Common myeloid progenitor, CD34-positive (primary cell): ENCODE data around the gene IFNAR1.
A peak's percentile ranks its signal among the peaks of the same experiment; 100 is the strongest.

Experiments
- CTCF ChIA-PET: fragments of 350-600 bp; sonication (Branson Sonifier 250); formaldehyde crosslinking; loops from one replicate; lab custom pipeline; 2021; ENCODE audit warnings: antibody characterized with exemption; lab: Charles Lee
- POLR2A ChIA-PET: fragments of 350-600 bp; sonication (Branson Sonifier 250); formaldehyde crosslinking; loops from one replicate; lab custom pipeline; 2021; ENCODE audit warnings: antibody characterized with exemption; lab: Charles Lee
- DNase-seq, 3 donors: peaks; one replicate each; pipeline versions ENCODE4 v3.0.0 to v3.0.0-alpha.2; 2013
- H3K27ac ChIP-seq, 2 experiments: 1 replicate in 1 of 2; 2 replicates in 1 of 2; pipeline ENCODE4 v1.7.0; 2013; ENCODE audit warnings: inconsistent platforms in 2 of 2, low read length in 2 of 2, mild to moderate bottlenecking in 2 of 2, low read depth in 1 of 2, moderate library complexity in 1 of 2; ENCODE audit not compliant: severe bottlenecking in 2 of 2, insufficient read depth in 1 of 2, poor library complexity in 1 of 2
- H3K27me3 ChIP-seq, 5 experiments: replicated peaks in 2 of 5; 1 replicate in 3 of 5; 2 replicates in 2 of 5; pipeline versions ENCODE4 v1.6.1 to v1.7.0; 2013; ENCODE audit warnings: low read length in 4 of 5, mild to moderate bottlenecking in 2 of 5, moderate library complexity in 2 of 5, inconsistent platforms in 1 of 5; ENCODE audit not compliant: insufficient read depth in 5 of 5, control insufficient read depth in 4 of 5
- H3K36me3 ChIP-seq, 4 experiments: 1 replicate in 2 of 4; 2 replicates in 2 of 4; pipeline versions ENCODE4 v1.6.1 to v1.7.0; 2013; ENCODE audit warnings: low read length in 3 of 4, control low read depth in 1 of 4, mild to moderate bottlenecking in 1 of 4; ENCODE audit not compliant: control insufficient read depth in 4 of 4, insufficient read depth in 4 of 4
- H3K4me1 ChIP-seq, 4 experiments: 1 replicate in 3 of 4; 2 replicates in 1 of 4; pipeline versions ENCODE4 v1.6.1 to v1.7.1; 2013; ENCODE audit warnings: low read length in 3 of 4, mild to moderate bottlenecking in 3 of 4, control low read depth in 1 of 4, inconsistent platforms in 1 of 4, moderate library complexity in 1 of 4; ENCODE audit not compliant: control insufficient read depth in 4 of 4, insufficient read depth in 4 of 4; ENCODE audit errors: control extremely low read depth in 1 of 4
- H3K4me3 ChIP-seq, 7 experiments: 1 replicate in 4 of 7; 2 replicates in 3 of 7; pipeline versions ENCODE4 v1.5.1 to v1.7.0; 2013; ENCODE audit warnings: mild to moderate bottlenecking in 7 of 7, low read length in 6 of 7, moderate library complexity in 6 of 7, inconsistent platforms in 2 of 7, low read depth in 2 of 7, control low read depth in 1 of 7; ENCODE audit not compliant: insufficient read depth in 4 of 7, control insufficient read depth in 1 of 7; ENCODE audit errors: extremely low read depth in 1 of 7
- H3K9me3 ChIP-seq, 5 experiments: 1 replicate in 4 of 5; 2 replicates in 1 of 5; pipeline versions ENCODE4 v1.6.1 to v1.7.1; 2013; ENCODE audit warnings: low read length in 4 of 5, mild to moderate bottlenecking in 2 of 5, inconsistent platforms in 1 of 5, low read depth in 1 of 5, moderate library complexity in 1 of 5; ENCODE audit not compliant: control insufficient read depth in 4 of 5, insufficient read depth in 2 of 5; ENCODE audit errors: control extremely low read depth in 1 of 5
- WGBS: methylation state at CpG from one replicate; pipeline ENCODE4 v1.1.5; 2013; ENCODE audit not compliant: insufficient coverage; 5-methylcytosine and 5-hydroxymethylcytosine counted together

IFNAR1 gene

DNA sequence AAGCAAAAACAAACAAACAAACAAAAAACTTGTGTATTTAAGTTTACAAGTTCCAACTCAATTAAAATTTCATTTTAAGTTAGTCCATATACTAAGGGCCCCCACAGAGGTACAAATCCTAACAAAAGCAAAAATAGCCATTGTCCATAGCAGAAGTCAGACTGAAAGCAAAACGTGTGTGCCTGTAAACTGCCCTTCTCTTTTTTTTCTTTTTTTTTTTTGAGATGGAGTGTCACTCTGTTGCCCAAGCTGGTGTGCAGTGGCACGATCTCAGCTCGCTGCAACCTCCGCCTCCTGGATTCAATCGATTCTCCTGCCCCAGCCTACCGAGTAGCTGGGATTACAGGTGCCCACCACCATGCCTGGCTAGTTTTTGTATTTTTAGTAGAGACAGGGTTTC is 66.9 kb downstream of the IFNAR1 start:
- Histone ChIP-seq H3K4me1 (peaks cover 4 to 42% (median 7%) of the 10 kb centered on the region in 4 experiments), H3K4me3 (no peak overlapping the region), H3K36me3 (no peaks in the 10 kb centered on the region), H3K27me3 (no peaks in the 10 kb centered on the region), H3K9me3 (no peaks in the 10 kb centered on the region), H3K27ac (no peak overlapping the region)
- DNase-seq = no peak
- ChIA-PET POLR2A (no interaction called here), CTCF (interaction anchor here (0.6 to 1.6 kb wide), 3 partner anchors 31 to 47 kb away, joined by 3 read pairs; no protein-coding TSS in a partner anchor)
- WGBS = 93% methylated on average over 5 of the region's 6 CpGs

GRCh38 chr21:33392284-33392985 is 67.7 kb downstream of the IFNAR1 start:
- Histone ChIP-seq H3K27me3 (no peaks in the 10 kb centered on the region), H3K9me3 (no peaks in the 10 kb centered on the region), H3K4me1 (peaks cover 4 to 43% (median 7%) of the 10 kb centered on the region in 4 experiments), H3K4me3 (no peak overlapping the region), H3K36me3 (no peaks in the 10 kb centered on the region), H3K27ac (no peak overlapping the region)
- WGBS = 94% methylated on average over 8 of the region's 11 CpGs
- DNase-seq = no peak
- ChIA-PET CTCF (no interaction called here), POLR2A (no interaction called here)

DNA sequence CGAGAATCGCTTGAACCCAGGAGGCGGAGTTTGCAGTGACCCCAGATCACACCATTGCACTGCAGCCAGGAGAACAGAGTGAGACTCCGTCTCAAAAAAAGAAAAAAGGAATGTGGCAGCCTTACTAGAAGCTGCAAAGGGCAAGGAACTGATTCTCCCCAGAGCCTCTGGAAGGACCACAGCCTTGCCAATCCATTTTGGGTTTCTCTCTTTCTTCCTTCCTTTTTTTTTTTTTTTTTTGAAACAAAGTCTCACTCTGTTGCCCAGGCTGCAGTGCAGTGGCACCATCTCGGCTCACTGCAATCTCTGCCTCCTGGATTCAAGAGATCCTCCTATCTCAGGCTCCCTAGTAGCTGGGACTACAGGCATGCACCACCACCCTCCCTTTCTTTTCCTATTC is 68.6 kb downstream of the IFNAR1 start:
- CTCF ChIA-PET = interaction anchor here (0.7 to 3.3 kb wide), 2 partner anchors 8 to 79 kb away, joined by 3 to 12 read pairs; no protein-coding TSS in a partner anchor
- WGBS = 93% methylated on average over 4 of the region's 5 CpGs
- H3K27me3 ChIP-seq = no peaks in the 10 kb centered on the region
- H3K27ac ChIP-seq = no peak overlapping the region
- no peaks in the 10 kb centered on the region for H3K36me3 ChIP-seq
- H3K4me1 ChIP-seq = peaks cover 4 to 36% (median 6%) of the 10 kb centered on the region in 4 experiments
- DNase-seq = no peak
- H3K9me3 ChIP-seq = no peaks in the 10 kb centered on the region
- H3K4me3 ChIP-seq = no peak overlapping the region
- POLR2A ChIA-PET = no interaction called here

- Histone ChIP-seq H3K27ac (no peak overlapping the region), H3K36me3 (no peaks in the 10 kb centered on the region), H3K9me3 (no peaks in the 10 kb centered on the region), H3K27me3 (no peaks in the 10 kb centered on the region), H3K4me3 (no peak overlapping the region), H3K4me1 (peaks cover 4 to 33% (median 6%) of the 10 kb centered on the region in 4 experiments)
- WGBS = 82% methylated on average over 4 of the region's 8 CpGs
- POLR2A ChIA-PET = no interaction called here
- CTCF ChIA-PET = interaction anchor here (3.3 kb wide), 1 partner anchor 8 kb away, joined by 12 read pairs; no protein-coding TSS in a partner anchor
- DNase-seq = peak in 2 of 3 donors; percentile 53 to 65
Observed at GRCh38 chr21:33394260-33394659, 69.5 kb downstream of the IFNAR1 start.

DNA sequence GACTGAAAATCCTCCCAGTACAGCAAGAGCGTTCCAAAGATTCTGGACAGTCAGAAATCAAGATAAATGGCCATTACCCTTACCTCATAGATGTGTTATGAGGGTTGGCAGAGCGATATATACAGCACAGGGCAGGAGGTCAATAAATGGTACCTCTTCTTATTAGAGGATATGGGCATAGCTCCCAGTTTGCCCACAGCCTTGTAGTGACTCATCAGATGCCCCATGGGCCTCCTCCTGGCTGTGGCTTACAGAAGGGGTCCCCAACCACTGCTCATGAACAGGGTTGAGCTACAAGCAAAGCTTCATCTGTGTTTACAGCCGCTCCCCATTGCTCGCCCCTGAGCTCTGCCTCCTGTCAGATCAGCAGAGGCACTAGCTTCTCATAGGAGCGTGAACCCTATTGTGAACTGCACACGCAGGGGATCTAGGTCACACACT is 71.1 kb downstream of the IFNAR1 start:
- 88% methylated on average over 3 of the region's 6 CpGs for WGBS
- CTCF ChIA-PET = interaction anchor here (0.7 to 3.3 kb wide), 7 partner anchors 10 to 44 kb away, joined by 3 to 12 read pairs (median 4); no protein-coding TSS in a partner anchor

DNA sequence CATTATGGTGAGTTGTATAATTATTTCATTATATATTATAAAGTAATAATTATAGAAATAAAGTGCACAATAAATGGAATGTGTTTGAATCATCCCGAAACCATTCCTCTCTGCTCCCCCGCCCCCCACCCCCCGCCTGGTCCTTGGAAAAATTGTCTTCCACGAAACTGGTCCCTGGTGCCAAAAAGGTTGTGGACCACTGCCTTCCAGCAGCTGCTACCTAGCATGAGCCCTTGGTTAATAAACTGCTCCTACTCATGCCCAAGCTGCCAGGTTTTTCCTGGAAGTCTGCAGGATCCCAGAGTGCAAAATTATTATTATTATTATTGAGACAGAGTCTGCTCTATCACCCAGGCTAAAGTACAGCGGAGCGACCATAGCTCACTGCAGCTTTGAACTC is 71.7 kb downstream of the IFNAR1 start:
- no peaks in the 10 kb centered on the region for H3K9me3 ChIP-seq
- CTCF ChIA-PET = interaction anchor here (1.0 to 3.3 kb wide), 6 partner anchors 10 to 35 kb away, joined by 3 to 12 read pairs (median 4); no protein-coding TSS in a partner anchor
- no peak for DNase-seq
- POLR2A ChIA-PET = interaction anchor here (0.6 to 0.9 kb wide), 3 partner anchors 21 to 35 kb away, joined by 3 to 5 read pairs (median 4); no protein-coding TSS in a partner anchor
- H3K4me3 ChIP-seq = no peak overlapping the region
- H3K4me1 ChIP-seq = peaks cover under 1 to 44% (median 11%) of the 10 kb centered on the region in 4 experiments
- H3K27ac ChIP-seq = no peak overlapping the region
- no peaks in the 10 kb centered on the region for H3K27me3 ChIP-seq
- WGBS = 100% methylated on average over 1 of the region's 6 CpGs
- no peaks in the 10 kb centered on the region for H3K36me3 ChIP-seq

More for the DNA sequence above, 71.1 kb downstream of the IFNAR1 start:
- H3K9me3 ChIP-seq = no peaks in the 10 kb centered on the region
- no peak overlapping the region for H3K4me3 ChIP-seq
- H3K27me3 ChIP-seq = no peaks in the 10 kb centered on the region
- POLR2A ChIA-PET = no interaction called here
- no peak overlapping the region for H3K27ac ChIP-seq
- peaks cover 5 to 41% (median 8%) of the 10 kb centered on the region in 4 experiments for H3K4me1 ChIP-seq
- H3K36me3 ChIP-seq = no peaks in the 10 kb centered on the region
- DNase-seq = peak in 2 of 3 donors; percentile 53 to 62

DNA sequence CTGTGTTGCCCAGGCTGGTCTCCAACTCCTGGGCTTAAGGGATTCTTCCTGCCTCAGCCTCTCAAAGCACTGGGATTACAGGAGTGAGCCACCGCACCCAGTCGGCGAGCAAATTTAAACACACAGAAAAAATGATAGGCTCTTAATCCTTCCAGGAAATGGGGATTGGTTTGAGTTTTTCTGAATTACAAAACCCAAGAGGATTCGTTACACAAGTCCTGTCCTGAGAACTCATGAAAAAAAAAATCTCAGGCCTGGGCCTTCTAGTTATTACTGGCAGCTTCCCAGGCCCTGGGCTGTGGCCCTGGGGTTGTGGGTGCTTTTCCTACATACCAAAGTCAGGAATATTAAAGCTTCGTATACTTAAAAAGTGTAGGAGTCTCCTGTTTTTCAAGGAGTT is 72.2 kb downstream of the IFNAR1 start:
- Histone ChIP-seq H3K4me3 (no peak overlapping the region), H3K36me3 (no peaks in the 10 kb centered on the region), H3K4me1 (peaks cover 0 to 47% (median 15%) of the 10 kb centered on the region in 4 experiments), H3K27ac (no peak overlapping the region), H3K27me3 (no peaks in the 10 kb centered on the region), H3K9me3 (no peaks in the 10 kb centered on the region)
- CTCF ChIA-PET = interaction anchor here (0.6 to 3.3 kb wide), 6 partner anchors 11 to 36 kb away, joined by 3 to 12 read pairs (median 4); no protein-coding TSS in a partner anchor
- DNase-seq = no peak
- WGBS = 100% methylated on average over 2 of the region's 5 CpGs
- POLR2A ChIA-PET = interaction anchor here (0.6 to 0.9 kb wide), 3 partner anchors 21 to 35 kb away, joined by 3 to 5 read pairs (median 4); no protein-coding TSS in a partner anchor
